ENCODE results near the gene MGLL. TPM values are rescaled to one million over a fixed set of nuclear protein-coding genes. Genes with fewer than 3 reads are reported as not detected.

Gene MGLL
- total RNA-seq, 1 experiment from 2014 or later, result 0.94 TPM

DNA sequence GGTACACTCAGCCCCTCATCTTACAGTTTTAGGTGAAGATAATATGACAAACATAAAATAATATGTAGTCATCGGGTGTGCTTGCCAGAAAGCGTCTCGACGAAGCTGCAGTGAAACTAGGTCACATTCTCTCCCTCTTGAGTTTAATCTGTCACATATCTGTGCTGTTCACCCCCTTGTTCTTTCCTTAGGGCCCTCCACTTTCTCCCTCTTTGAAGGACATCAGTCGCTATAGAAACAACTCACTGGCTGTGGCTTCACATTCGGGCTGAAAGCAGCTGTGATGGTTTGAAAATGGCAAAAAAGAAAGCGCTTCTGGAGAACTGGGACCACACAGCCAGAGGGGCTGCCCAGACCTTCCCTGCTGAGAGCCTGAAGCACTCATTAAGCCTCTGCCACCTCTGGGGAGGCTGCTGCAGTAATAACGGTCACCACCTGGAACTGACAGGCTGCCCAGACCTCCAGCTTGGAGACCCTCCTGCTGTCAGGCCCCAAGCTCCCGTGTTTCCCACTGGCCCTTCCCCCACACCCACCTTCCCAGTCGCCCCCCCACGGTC, 99.2 kb downstream of the MGLL start (continued):
- TF ChIP-seq SOX15 (CRISPR knock-in tag; IDR thresholded peaks at IDR 0.05) (no peak), RORB (CRISPR knock-in tag; IDR thresholded peaks at IDR 0.05) (no peak)
- TF ChIP-seq, protein P1, sequence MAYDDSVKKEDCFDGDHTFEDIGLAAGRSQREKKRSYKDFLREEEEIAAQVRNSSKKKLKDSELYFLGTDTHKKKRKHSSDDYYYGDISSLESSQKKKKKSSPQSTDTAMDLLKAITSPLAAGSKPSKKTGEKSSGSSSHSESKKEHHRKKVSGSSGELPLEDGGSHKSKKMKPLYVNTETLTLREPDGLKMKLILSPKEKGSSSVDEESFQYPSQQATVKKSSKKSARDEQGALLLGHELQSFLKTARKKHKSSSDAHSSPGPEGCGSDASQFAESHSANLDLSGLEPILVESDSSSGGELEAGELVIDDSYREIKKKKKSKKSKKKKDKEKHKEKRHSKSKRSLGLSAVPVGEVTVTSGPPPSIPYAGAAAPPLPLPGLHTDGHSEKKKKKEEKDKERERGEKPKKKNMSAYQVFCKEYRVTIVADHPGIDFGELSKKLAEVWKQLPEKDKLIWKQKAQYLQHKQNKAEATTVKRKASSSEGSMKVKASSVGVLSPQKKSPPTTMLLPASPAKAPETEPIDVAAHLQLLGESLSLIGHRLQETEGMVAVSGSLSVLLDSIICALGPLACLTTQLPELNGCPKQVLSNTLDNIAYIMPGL (CRISPR knock-in tag; IDR thresholded peaks at IDR 0.05), result no peak

DNA sequence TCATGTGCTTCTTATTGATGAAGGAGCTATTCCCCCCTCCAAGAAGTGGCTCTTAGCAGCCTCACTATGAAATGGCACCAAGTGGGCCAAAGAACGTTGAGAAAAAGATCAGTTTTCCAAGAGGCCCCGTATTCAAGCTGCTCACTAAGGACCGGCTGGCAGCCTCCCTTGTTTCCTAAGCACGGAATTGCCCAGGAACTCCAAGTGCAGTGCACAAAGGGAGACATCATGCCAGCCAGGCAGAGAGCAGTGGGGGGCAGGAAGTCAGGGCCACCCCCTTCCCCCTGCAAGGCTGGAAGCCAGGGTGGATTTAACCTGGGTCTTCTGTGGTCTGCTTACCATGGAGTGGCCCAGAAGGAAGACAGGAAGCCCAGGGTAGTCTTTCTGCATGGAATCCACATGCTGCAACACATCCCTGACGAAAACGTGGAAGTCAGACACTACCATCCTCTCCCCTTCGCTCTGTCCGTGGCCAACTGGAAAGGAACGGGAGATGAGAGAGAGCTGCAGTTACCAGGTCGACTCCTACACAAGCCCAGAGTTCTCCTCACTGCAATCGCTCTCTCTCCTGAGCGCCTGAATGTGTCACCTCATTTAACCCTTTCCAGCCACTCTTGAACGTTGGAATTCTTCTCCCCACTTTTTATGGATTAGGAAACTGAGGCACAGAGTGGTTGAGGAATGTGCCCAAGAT, 100.1 kb downstream of the MGLL start:
- peak; percentile 75 for ATAC-seq

More for the DNA sequence above, 100.1 kb downstream of the MGLL start:
- ChIA-PET CTCF (interaction anchor here (0.9 to 1.3 kb wide), 5 partner anchors 10 to 43 kb away, joined by 3 to 5 read pairs (median 3); no protein-coding TSS in a partner anchor), POLR2A (no interaction called here)
- Mint-ChIP-seq H3K9me3 (peaks cover 16% of the 10 kb centered on the region), H3K27me3 (ENCODE audit: low read depth) (peaks cover 7% of the 10 kb centered on the region), H3K27ac (no peak overlapping the region), H3K36me3 (peaks cover 8% of the 10 kb centered on the region; the same call in 1 of the 2 replicates), H3K4me3 (no peak overlapping the region), H3K4me1 (peaks cover 23% of the 10 kb centered on the region)
- no peak for DNase-seq (ENCODE audit: low spot score)
- TF ChIP-seq, protein P2, sequence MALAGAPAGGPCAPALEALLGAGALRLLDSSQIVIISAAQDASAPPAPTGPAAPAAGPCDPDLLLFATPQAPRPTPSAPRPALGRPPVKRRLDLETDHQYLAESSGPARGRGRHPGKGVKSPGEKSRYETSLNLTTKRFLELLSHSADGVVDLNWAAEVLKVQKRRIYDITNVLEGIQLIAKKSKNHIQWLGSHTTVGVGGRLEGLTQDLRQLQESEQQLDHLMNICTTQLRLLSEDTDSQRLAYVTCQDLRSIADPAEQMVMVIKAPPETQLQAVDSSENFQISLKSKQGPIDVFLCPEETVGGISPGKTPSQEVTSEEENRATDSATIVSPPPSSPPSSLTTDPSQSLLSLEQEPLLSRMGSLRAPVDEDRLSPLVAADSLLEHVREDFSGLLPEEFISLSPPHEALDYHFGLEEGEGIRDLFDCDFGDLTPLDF (CRISPR knock-in tag; IDR thresholded peaks at IDR 0.05), result no peak
- TF ChIP-seq NFATC4 (CRISPR knock-in tag; IDR thresholded peaks at IDR 0.05) (no peak), TCF7 (CRISPR knock-in tag; IDR thresholded peaks at IDR 0.05; ENCODE audit: low read depth) (no peak), ZBTB21 (CRISPR knock-in tag; IDR thresholded peaks at IDR 0.05; ENCODE audit: borderline replicate concordance) (no peak), ZNF416 (CRISPR knock-in tag; IDR thresholded peaks at IDR 0.05) (no peak)
- TF ChIP-seq, protein P3, sequence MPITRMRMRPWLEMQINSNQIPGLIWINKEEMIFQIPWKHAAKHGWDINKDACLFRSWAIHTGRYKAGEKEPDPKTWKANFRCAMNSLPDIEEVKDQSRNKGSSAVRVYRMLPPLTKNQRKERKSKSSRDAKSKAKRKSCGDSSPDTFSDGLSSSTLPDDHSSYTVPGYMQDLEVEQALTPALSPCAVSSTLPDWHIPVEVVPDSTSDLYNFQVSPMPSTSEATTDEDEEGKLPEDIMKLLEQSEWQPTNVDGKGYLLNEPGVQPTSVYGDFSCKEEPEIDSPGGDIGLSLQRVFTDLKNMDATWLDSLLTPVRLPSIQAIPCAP (CRISPR knock-in tag; IDR thresholded peaks at IDR 0.05), result no peak
- TF ChIP-seq, protein P4, sequence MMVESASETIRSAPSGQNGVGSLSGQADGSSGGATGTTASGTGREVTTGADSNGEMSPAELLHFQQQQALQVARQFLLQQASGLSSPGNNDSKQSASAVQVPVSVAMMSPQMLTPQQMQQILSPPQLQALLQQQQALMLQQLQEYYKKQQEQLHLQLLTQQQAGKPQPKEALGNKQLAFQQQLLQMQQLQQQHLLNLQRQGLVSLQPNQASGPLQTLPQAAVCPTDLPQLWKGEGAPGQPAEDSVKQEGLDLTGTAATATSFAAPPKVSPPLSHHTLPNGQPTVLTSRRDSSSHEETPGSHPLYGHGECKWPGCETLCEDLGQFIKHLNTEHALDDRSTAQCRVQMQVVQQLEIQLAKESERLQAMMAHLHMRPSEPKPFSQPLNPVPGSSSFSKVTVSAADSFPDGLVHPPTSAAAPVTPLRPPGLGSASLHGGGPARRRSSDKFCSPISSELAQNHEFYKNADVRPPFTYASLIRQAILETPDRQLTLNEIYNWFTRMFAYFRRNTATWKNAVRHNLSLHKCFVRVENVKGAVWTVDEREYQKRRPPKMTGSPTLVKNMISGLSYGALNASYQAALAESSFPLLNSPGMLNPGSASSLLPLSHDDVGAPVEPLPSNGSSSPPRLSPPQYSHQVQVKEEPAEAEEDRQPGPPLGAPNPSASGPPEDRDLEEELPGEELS (CRISPR knock-in tag; IDR thresholded peaks at IDR 0.05), result no peak
- TF ChIP-seq, protein P5, sequence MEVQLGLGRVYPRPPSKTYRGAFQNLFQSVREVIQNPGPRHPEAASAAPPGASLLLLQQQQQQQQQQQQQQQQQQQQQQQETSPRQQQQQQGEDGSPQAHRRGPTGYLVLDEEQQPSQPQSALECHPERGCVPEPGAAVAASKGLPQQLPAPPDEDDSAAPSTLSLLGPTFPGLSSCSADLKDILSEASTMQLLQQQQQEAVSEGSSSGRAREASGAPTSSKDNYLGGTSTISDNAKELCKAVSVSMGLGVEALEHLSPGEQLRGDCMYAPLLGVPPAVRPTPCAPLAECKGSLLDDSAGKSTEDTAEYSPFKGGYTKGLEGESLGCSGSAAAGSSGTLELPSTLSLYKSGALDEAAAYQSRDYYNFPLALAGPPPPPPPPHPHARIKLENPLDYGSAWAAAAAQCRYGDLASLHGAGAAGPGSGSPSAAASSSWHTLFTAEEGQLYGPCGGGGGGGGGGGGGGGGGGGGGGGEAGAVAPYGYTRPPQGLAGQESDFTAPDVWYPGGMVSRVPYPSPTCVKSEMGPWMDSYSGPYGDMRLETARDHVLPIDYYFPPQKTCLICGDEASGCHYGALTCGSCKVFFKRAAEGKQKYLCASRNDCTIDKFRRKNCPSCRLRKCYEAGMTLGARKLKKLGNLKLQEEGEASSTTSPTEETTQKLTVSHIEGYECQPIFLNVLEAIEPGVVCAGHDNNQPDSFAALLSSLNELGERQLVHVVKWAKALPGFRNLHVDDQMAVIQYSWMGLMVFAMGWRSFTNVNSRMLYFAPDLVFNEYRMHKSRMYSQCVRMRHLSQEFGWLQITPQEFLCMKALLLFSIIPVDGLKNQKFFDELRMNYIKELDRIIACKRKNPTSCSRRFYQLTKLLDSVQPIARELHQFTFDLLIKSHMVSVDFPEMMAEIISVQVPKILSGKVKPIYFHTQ (CRISPR knock-in tag; IDR thresholded peaks at IDR 0.05), result no peak
